ENCODE results near the gene PSME3IP1.
"Not testable (repeated sequence)": the region's sequence is repeated elsewhere in the genome, so short reads cannot be mapped to it uniquely, and the experiment has no call there.

Gene PSME3IP1

GRCh38 chr16:57196753-57197152 is 10.9 kb upstream of the PSME3IP1 start:
- DNase-seq = no peak

GRCh38 chr16:57196286-57196685 is 10.4 kb upstream of the PSME3IP1 start:
- DNase-seq = no peak

DNA sequence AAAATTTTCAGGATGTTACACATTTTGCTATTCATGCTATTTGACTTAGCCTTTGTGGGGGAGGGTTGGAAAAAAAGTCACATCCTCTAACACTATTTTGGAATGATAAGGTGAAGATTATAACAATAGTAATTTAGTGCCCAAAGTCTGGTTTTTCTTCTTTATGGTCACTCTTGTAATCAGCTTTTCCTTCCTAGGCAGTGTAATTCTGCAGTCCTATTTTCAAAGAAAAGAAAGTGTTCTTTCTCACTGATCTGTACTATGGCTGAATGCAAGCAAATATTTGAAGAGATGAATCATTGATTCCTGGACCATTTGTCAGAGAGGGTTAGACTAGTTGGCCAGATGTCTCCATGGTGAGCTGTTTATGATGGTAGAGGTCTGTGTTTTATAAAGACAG is 8.7 kb upstream of the PSME3IP1 start:
- DNase-seq = peak; percentile 94

- peak; percentile 67 for DNase-seq
Measured at GRCh38 chr16:57192720-57193486, 7.1 kb upstream of the PSME3IP1 start.

GRCh38 chr16:57192146-57192545 is 6.3 kb upstream of the PSME3IP1 start:
- DNase-seq = peak; percentile 41

GRCh38 chr16:57191056-57191571 is 5.3 kb upstream of the PSME3IP1 start:
- DNase-seq = peak; percentile 33

GRCh38 chr16:57190136-57190535 is 4.3 kb upstream of the PSME3IP1 start:
- DNase-seq = no peak

DNA sequence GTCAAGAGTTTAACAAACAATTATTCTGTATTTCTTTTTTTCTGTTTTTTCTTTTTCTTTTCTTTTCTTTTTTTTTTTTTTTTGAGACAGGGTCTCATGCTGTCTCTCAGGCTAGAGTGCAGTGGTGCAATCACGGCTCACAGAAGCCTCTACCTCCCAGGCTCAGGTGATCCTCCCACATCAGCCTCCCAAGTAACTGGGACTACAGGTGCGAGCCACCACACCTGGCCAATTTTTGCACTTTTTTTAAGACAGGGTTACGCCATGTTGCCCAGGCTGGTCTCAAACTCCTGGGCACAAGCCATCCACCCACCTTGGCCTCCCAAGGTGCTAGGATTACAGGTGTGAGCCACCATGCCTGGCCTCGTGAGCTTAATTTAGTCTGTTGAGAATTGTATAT is 3.7 kb upstream of the PSME3IP1 start:
- DNase-seq = not testable (repeated sequence)

DNA sequence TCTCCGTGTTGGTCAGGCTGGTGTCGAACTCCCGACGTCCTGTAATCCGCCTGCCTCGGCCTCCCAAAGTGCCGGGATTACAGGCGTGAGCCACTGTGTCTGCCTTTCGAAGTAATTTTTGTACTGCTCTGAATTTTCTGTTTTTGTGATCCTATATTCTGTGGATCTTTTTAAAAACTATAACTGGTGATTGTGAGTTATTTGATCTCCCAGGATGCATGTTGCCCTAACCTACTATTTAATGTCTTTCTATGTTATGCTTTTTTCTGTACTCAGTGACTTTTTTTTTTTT is 2.8 kb upstream of the PSME3IP1 start:
- DNase-seq = no peak

GRCh38 chr16:57187902-57188710 is 2.3 kb upstream of the PSME3IP1 start:
- not testable (repeated sequence) for DNase-seq

GRCh38 chr16:57186872-57187854 is 1.3 kb upstream of the PSME3IP1 start:
- peak; percentile 26 for DNase-seq

GRCh38 chr16:57185446-57185944 is 344 bp downstream of the PSME3IP1 start:
- peak; percentile 78 for DNase-seq

GRCh38 chr16:57184887-57185445 is 873 bp downstream of the PSME3IP1 start:
- DNase-seq = no peak

DNA sequence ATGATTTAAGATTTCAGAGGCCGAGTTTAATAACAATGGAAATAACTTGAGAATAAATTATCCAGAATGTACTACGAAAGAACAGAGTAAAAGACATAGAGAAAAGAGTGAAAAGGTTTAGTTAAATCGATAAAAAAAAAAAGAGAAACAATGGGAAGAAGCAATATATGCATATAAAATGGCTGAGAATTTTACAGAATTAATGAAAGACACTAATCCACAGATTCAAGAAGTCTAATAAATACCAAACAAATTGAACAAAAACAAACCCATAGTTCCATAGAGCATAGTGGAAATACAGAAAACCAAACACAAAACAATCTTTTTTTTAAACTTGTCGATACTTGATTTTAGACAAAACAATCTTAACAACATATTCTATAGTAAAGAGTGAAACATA is 1.7 kb downstream of the PSME3IP1 start:
- no peak for DNase-seq

GRCh38 chr16:57179215-57179828 is 6.5 kb downstream of the PSME3IP1 start:
- DNase-seq = no peak

- no peak for DNase-seq
Measured at GRCh38 chr16:57178793-57179212, 7.0 kb downstream of the PSME3IP1 start.

DNA sequence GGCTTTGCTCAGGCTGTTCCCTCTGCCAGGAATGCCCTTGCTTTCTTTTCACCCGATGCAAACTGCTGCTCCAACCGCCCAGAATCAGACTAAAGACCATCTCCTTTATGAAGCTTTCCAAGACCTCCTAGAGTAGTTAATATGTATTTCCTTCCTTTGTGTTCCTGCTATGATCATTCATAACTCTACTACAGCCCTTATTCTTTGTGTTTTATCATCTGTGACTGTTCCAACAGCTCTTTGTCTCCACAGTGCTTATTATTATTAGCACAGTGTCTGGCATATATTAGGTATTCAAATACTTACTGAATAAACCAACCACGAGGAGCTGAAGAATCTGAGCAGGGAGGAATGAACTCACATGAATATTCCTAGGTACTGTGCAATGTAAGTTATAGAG is 7.6 kb downstream of the PSME3IP1 start:
- no peak for DNase-seq

DNA sequence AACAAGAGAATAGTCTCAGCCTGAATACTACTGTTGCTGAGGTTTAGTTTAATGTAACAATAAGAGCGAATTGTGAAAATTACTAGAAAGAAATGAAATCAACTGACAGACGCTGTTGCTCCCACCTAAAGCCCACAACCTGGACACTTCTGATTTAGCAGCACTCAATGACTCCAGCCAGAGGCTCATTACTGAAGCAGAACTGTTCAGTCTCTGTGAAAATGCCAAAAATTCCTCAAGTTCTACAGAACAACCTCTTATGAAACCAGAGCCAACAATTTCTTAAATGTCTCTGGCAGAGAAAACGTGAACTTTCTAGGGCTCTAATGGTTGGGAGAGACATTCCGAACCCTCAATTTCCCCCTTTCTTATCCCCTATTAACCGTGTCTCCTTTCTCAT is 9.9 kb downstream of the PSME3IP1 start:
- no peak for DNase-seq

DNA sequence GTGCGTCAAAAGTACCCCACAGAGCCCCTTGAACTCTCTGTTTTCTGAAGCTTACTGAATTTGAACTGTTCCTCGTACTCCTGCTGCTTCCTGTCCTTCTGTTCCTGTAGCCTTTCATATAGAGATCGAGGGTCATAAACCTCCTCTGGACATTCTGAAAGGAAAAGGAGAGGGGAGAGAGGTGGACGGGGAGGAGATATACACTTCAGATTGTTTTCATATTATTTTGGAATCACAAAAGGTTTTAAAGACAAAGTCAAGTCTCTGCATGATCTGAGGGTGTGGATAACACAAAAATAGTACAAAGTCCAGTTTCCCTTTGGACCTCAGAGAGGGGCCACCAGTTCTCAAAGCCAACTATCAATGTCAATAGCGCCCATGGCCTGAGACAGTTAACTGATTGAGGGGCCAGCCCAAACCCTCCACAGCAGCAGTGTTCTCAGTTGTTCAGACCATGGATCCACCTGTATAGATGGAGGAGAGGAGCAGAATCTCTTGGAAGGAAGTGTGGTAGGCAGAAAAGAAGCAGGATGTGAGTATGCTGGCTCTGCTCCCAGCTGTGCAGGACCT is 13.0 kb downstream of the PSME3IP1 start:
- DNase-seq = no peak

GRCh38 chr16:57169327-57169726 is 16.5 kb downstream of the PSME3IP1 start:
- no peak for DNase-seq

GRCh38 chr16:57167953-57168352 is 17.9 kb downstream of the PSME3IP1 start:
- peak; percentile 65 for DNase-seq

DNA sequence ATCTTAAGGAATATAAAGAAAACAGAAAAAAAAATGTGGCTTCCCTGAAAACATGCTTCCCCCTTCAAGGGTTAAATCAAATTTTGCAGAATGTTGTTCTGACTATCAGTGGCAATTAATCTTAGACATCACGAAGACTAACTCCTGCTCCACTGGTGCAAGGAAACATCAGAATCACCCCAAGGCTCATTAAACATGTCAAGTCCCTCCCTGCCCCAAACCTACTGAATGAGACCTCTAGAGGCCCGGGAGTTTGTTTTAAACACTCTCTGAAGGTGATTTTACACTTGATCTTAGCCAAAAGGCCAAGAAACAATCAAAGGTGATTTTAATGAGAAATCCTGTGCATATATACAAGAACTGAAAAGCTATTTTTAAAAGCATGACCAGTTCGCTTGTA is 18.3 kb downstream of the PSME3IP1 start:
- no peak for DNase-seq
